Measurements from ENCODE around the gene ALKBH2. TPM values are rescaled to one million over a fixed set of nuclear protein-coding genes. Genes with fewer than 3 reads are reported as not detected.

The ALKBH2 gene
- total RNA-seq: 10 to 100 TPM; 16.2 to 19.6 TPM

DNA sequence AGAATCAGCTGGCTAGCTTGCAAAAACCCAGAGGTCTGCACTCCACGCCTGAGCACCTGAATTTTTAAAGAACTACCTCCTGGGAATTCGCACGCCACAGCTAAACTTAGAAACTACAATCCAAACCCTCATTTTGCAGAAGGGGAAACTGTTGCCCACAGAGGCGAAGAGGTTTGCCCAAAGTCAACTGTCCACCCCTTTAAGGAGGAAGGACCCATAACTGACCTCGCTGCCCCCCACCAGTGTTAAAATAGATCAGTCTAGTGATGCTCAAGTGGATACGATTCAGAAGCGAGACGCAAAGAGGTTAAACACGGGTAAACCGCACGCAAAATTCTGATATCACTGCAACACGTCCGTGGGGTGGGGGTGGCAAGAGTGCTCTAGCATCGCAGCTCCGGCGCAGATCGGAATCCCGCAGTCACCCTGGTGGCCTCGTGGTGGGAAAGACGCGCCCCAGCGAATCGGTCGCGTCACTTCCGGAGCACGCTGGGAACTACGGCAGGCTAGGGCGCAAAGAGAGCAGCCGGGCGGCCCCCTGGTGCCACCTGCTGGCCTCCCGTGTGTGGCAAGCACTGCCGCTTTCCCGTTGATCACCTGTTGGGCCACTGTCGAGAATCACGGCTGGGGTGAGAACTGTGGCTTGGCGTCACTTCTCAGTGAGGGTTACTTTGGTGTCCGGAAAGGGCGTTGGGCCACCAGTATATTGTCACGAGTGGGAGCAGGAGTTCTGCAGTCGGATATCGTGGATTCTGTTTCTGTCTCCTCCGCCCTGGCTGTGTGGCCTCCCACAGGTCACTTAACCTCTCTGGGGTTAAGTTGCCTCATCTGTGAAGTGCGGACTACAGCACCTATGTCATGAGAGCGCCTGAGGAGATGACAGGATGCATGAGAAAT lies at the start of gene ALKBH2:
TSS of gene ALKBH2 (minus strand) at position 451 of the 897 bp plus-strand sequence. CDS start 686 bp downstream, outside the sequence.

DNA sequence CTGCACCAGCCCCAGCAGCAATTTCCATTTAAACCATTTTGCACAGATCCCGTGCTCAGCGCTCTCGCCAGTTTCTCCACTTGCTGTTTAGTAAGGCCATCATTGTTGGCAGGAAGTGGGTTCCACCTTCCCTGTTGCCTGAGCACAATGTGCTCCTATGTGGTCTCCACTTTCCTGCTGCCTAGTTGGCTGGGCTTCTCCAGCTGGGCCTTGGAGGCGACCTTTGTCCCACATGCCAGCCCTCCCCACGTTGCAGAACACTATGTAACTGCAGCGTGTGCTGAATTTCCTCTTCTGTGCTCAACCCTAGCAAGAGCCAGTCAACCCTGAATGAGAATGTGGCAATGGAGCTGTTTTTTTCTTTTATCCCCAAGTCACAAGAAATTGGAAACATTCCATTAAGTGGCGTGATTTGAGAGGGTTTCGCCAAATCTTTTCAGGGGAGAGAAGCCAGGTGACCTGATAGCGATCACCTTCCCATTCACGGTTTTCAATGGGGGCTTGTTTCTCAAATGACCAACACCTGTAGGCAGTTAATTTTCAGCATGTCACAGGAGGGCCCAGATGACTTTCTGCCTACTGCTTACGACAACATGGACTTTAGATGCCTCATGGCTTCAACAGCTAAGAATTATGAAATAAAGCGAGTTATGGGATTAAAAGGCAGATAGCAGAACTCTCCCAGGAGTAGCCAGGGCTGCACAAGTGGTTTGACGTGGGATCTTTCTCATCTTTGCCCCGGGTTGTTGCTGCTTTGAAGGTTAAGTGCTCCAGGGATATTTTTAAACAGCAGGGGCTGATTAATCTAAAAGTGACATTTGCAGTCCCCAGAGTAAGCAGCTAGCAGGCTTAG lies 22.7 kb upstream of the ALKBH2 start, which contains the start of gene ACACB:
TSS of gene ACACB (plus strand) at position 830 of the 853 bp plus-strand sequence. CDS start 22,819 bp downstream, outside the sequence.

DNA sequence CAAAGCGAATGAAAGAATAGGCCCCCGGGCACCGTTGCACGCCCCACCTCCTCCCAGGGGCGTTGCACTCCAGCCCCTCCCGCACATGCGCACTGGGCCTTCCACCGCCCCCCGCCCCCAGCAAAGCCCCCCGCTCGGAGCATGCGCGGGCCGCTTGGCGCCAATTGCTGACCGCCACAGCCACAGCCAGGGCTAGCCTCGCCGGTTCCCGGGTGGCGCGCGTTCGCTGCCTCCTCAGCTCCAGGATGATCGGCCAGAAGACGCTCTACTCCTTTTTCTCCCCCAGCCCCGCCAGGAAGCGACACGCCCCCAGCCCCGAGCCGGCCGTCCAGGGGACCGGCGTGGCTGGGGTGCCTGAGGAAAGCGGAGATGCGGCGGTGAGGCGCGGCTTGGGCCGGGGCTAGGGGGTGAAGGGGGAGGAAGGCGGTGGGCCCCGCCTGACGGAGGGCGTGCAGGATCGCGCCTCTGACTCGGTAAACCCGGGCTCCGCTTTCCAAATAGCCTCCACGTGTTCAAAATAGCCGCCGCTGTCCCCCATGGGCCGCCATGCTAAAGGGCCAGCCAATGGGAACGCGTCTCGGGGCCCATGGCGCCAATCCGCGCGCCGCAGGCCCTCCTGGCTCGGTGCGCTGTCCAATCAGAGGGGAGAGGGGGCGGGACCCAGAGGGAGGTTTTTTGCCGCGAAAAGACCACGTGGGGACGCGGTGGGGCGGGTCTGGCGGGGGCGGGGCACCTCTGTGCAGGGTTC lies 4.3 kb upstream of the ALKBH2 start, which contains the start of gene UNG:
TSS of gene UNG (plus strand) at position 163 of the 748 bp plus-strand sequence. CDS start at position 246, 83 bp downstream.

GRCh38 chr12:109052414-109053323 lies 40.6 kb downstream of the ALKBH2 start, which contains the start of gene USP30:
TSS of gene USP30 (plus strand) at chr12:109052576. CDS start at chr12:109052679, 103 bp downstream.

Small RNA genes within 50 kb of the gene (small RNA-seq; reads per million reads assigned to genes)
- 0 reads per million in 2 donors for gene RNA5SP372

Other genes with a start within 250 kb of the ALKBH2 start
- gene SSH1, start 235.9 kb downstream of the ALKBH2 start, total RNA-seq: 10 to 100 TPM; 49.9 to 52.9 TPM
- not detected for gene DAO, start 213.4 kb downstream of the ALKBH2 start, total RNA-seq
- not detected for gene SVOP, start 72.4 kb downstream of the ALKBH2 start, total RNA-seq
- 10 to 100 TPM in 1 of 2 donors, 1 to 10 TPM in 1; 8.7 to 16.9 TPM for gene USP30, start 40.9 kb downstream of the ALKBH2 start, total RNA-seq
- gene UNG, start 4.1 kb upstream of the ALKBH2 start, total RNA-seq: 10 to 100 TPM; 17.2 to 37.6 TPM
- gene ACACB, start 23.1 kb upstream of the ALKBH2 start, total RNA-seq: 10 to 100 TPM in 1 of 2 donors, 1 to 10 TPM in 1; 8.9 to 10.3 TPM
- not detected for gene FOXN4, start 215.8 kb upstream of the ALKBH2 start, total RNA-seq

Measured in melanocyte of skin (primary cell).